Suprapubic skin (tissue), 4 donors: ENCODE results near the gene DSTN. TPM values are rescaled to one million over a fixed set of nuclear protein-coding genes. Genes with fewer than 3 reads are reported as not detected.

Experiments
- DNase-seq, 2 donors: peaks; one replicate each; pipeline ENCODE4 v3.0.0-alpha.2; 2019; ENCODE audit warnings: low spot score in 2 of 2
- H3K27ac ChIP-seq: fragments of 200-600 bp; sonication (generic); one replicate; pipeline ENCODE4 v1.5.1; 2019
- H3K27me3 ChIP-seq: fragments of 200-600 bp; sonication (generic); one replicate; pipeline ENCODE4 v1.5.1; 2019
- H3K36me3 ChIP-seq: fragments of 200-600 bp; sonication (generic); one replicate; pipeline ENCODE4 v1.5.1; 2019
- H3K4me1 ChIP-seq: fragments of 200-600 bp; sonication (generic); one replicate; pipeline ENCODE4 v1.5.1; 2019
- H3K4me3 ChIP-seq: fragments of 200-600 bp; sonication (generic); one replicate; pipeline ENCODE4 v1.5.1; 2019; ENCODE audit warnings: mild to moderate bottlenecking
- H3K9me3 ChIP-seq: fragments of 200-600 bp; sonication (generic); one replicate; pipeline ENCODE4 v1.5.1; 2019
- EP300 ChIP-seq: sonication (generic); formaldehyde crosslinking; IDR thresholded peaks from one replicate; pipeline ENCODE4 v1.6.1; 2017; ENCODE audit warnings: antibody characterized with exemption
- POLR2A ChIP-seq, 2 donors: fragments of 450-650 bp; IDR thresholded peaks; one replicate each; pipeline ENCODE4 v1.6.1; 2017; ENCODE audit warnings: antibody characterized with exemption in 2 of 2, mild to moderate bottlenecking in 2 of 2, moderate library complexity in 2 of 2
- POLR2AphosphoS5 ChIP-seq, 3 donors: sonication (generic); formaldehyde crosslinking; IDR thresholded peaks; one replicate each; pipeline ENCODE4 v1.6.1; 2017; ENCODE audit warnings: antibody characterized with exemption in 3 of 3
- WGBS: methylation state at CpG from one replicate; pipeline ENCODE4 v1.1.5; 2018; 5-methylcytosine and 5-hydroxymethylcytosine counted together
- total RNA-seq, 4 donors: library from RNA; depleted of rRNA; stranded (reverse); fragments of >200 nt; gene quantifications; one replicate each; pipeline ENCODE4 v1.1.0, GENCODE V29; 2016
- TF ChIP-seq, protein P1 (sequence below), 2 donors: fragments of 200-600 bp in 1 of 2; fragments of 450-650 bp in 1 of 2; sonication (generic) in 1 of 2; IDR thresholded peaks; one replicate each; pipeline ENCODE4 v1.5.1; 2016 to 2019; ENCODE audit warnings: antibody characterized with exemption in 2 of 2, mild to moderate bottlenecking in 1 of 2, moderate library complexity in 1 of 2

Gene DSTN
- total RNA-seq, 4 donors from 2014 or later, result 186 to 301 (median 258) TPM

GRCh38 chr20:17525132-17525531 lies 44.7 kb upstream of the DSTN start:
- Histone ChIP-seq H3K4me3 (no peak overlapping the region), H3K4me1 (peaks cover 3% of the 10 kb centered on the region), H3K36me3 (no peaks in the 10 kb centered on the region), H3K27ac (no peak overlapping the region), H3K9me3 (no peaks in the 10 kb centered on the region), H3K27me3 (no peaks in the 10 kb centered on the region)
- WGBS, result 86% methylated on average over 5 of the region's 5 CpGs
- no peak for DNase-seq
- TF ChIP-seq POLR2A (IDR thresholded peaks at IDR 0.05) (no peak), POLR2AphosphoS5 (IDR thresholded peaks at IDR 0.05) (no peak), EP300 (no peak)
- TF ChIP-seq, protein P1, sequence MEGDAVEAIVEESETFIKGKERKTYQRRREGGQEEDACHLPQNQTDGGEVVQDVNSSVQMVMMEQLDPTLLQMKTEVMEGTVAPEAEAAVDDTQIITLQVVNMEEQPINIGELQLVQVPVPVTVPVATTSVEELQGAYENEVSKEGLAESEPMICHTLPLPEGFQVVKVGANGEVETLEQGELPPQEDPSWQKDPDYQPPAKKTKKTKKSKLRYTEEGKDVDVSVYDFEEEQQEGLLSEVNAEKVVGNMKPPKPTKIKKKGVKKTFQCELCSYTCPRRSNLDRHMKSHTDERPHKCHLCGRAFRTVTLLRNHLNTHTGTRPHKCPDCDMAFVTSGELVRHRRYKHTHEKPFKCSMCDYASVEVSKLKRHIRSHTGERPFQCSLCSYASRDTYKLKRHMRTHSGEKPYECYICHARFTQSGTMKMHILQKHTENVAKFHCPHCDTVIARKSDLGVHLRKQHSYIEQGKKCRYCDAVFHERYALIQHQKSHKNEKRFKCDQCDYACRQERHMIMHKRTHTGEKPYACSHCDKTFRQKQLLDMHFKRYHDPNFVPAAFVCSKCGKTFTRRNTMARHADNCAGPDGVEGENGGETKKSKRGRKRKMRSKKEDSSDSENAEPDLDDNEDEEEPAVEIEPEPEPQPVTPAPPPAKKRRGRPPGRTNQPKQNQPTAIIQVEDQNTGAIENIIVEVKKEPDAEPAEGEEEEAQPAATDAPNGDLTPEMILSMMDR (IDR thresholded peaks at IDR 0.05), result no peak

GRCh38 chr20:17525650-17526049 lies 44.2 kb upstream of the DSTN start:
- Histone ChIP-seq H3K36me3 (no peaks in the 10 kb centered on the region), H3K4me1 (peaks cover 5% of the 10 kb centered on the region), H3K4me3 (no peak overlapping the region), H3K27me3 (no peaks in the 10 kb centered on the region), H3K9me3 (no peaks in the 10 kb centered on the region), H3K27ac (no peak overlapping the region)
- no peak for TF ChIP-seq EP300
- TF ChIP-seq POLR2AphosphoS5 (IDR thresholded peaks at IDR 0.05), result no peak
- no peak for TF ChIP-seq POLR2A (IDR thresholded peaks at IDR 0.05)
- TF ChIP-seq, protein P1 (IDR thresholded peaks at IDR 0.05), result no peak
- no peak for DNase-seq

DNA sequence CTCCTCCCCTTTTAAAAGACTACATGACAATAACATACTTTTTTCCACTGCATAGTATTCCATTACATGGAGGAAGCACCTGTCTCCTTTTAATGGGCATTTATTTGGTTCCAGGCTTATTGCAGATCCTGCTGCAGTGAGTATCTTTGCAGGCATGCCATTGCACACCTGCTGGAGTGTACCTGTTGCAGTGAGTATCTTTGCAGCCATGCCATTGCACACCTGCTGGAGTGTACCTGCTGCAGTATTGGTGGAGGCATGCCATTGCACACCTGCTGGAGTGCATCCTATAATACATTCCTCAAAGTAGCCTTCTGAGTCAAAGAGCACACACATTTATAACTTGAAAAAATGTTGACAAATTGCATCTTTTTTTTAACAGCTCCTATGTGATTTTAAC lies 40.3 kb upstream of the DSTN start:
- Histone ChIP-seq H3K4me3 (no peak overlapping the region), H3K36me3 (no peaks in the 10 kb centered on the region), H3K4me1 (peaks cover 19% of the 10 kb centered on the region), H3K27ac (no peak overlapping the region), H3K27me3 (no peaks in the 10 kb centered on the region), H3K9me3 (no peaks in the 10 kb centered on the region)
- TF ChIP-seq POLR2A (IDR thresholded peaks at IDR 0.05), result no peak
- TF ChIP-seq EP300, result no peak
- TF ChIP-seq, protein P1 (IDR thresholded peaks at IDR 0.05), result no peak
- TF ChIP-seq POLR2AphosphoS5 (IDR thresholded peaks at IDR 0.05), result no peak
- DNase-seq, result no peak

DNA sequence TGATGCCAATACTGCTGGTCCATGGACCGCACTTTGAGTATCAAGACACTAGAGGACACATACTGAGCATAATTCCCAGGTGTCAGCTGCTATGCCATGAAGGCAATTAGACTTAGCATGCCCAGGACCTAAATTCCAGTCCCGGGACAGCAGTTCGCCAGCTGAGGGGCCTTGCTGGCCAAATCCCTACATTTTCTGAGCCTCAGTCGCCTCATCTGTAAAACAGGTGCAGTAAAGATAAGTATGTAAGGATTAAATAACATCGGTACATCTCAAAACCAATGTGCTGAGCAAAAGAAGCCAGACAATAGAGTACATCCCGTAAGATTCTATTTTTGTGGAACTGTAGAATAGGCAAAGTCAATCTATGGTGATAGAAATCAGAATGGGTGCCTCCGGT lies 39.7 kb upstream of the DSTN start:
- Histone ChIP-seq H3K4me1 (peaks cover 19% of the 10 kb centered on the region), H3K36me3 (no peaks in the 10 kb centered on the region), H3K27me3 (no peaks in the 10 kb centered on the region), H3K27ac (no peak overlapping the region), H3K9me3 (no peaks in the 10 kb centered on the region), H3K4me3 (no peak overlapping the region)
- 85% methylated on average over 7 of the region's 7 CpGs for WGBS
- TF ChIP-seq POLR2AphosphoS5 (IDR thresholded peaks at IDR 0.05) (no peak), EP300 (no peak), POLR2A (IDR thresholded peaks at IDR 0.05) (no peak)
- TF ChIP-seq, protein P1 (IDR thresholded peaks at IDR 0.05), result no peak
- DNase-seq, result no peak

DNA sequence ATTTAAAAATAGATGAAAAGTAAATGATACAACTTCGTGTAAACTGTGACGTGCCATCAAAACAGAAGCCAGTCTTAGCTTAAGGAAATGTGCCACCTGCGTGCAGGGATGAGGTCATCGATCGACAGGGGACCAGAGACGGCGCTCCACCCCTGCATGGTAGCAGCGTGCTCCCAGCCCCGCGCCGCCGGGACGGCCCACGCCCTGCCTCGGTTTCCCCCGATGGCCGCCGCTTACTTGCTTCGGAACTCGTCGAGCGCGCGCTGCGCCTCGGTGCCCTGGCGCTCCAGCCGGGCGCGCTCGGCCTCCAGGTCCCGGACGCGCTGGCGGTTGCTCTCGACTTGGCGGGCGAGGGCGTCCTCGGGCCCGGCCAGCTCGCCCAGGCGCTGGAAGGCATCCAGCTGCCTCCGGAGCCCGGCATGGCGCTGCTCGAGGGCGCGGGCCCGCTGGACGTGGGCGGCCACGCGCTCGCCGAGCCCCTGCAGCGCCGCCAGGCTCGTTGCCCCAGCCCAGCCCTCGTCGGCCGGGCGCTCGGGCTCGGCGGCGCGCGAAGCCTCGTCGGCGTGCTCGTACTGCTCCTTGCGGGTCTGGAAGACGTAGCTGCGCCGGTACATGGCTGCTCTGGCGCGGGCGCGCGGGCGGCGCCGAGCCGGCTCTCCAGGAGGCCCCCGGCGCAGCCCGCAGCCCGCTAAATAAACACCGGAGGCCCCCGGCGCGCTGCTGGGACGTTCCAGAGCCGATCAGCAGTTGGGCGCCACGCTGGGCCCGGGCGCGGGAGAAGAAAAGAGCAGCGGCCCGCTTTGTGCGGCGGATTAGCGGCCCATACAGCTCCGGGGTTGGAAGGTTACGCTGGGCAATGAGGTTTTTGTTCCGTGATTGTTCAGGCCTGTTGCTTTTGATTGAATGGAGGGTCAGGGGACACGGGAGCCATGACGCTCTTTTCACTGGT lies 38.9 kb upstream of the DSTN start, which contains the start of gene BFSP1:
Gene BFSP1, minus strand, starts transcription at position 664 of the 949 bp plus-strand sequence. Its CDS starts 50 bp downstream, at position 614.
- H3K9me3 ChIP-seq, result no peaks in the 10 kb centered on the region
- peak within 1 kb of the TSS; percentile 66 for H3K4me3 ChIP-seq
- no peaks in the 10 kb centered on the region for H3K36me3 ChIP-seq
- peak within 1 kb of the TSS; percentile 45 for H3K27ac ChIP-seq
- WGBS, result 2% methylated on average over 23 of the region's 111 CpGs
- DNase-seq, result no peak
- TF ChIP-seq EP300 (no peak), POLR2AphosphoS5 (IDR thresholded peaks at IDR 0.05) (no peak), POLR2A (IDR thresholded peaks at IDR 0.05) (no peak)
- TF ChIP-seq, protein P1 (IDR thresholded peaks at IDR 0.05), result no peak
- no peaks in the 10 kb centered on the region for H3K27me3 ChIP-seq
- H3K4me1 ChIP-seq, result peaks cover 19% of the 10 kb centered on the region
